ENCODE measurements around the gene CCL4. TPM values are rescaled to one million over a fixed set of nuclear protein-coding genes. Genes with fewer than 3 reads are reported as not detected.
"Not testable (repeated sequence)": the region's sequence is repeated elsewhere in the genome, so short reads cannot be mapped to it uniquely, and the experiment has no call there.

Gene CCL4
- total RNA-seq: 1 to 10 TPM; 6.5 to 6.7 TPM

DNA sequence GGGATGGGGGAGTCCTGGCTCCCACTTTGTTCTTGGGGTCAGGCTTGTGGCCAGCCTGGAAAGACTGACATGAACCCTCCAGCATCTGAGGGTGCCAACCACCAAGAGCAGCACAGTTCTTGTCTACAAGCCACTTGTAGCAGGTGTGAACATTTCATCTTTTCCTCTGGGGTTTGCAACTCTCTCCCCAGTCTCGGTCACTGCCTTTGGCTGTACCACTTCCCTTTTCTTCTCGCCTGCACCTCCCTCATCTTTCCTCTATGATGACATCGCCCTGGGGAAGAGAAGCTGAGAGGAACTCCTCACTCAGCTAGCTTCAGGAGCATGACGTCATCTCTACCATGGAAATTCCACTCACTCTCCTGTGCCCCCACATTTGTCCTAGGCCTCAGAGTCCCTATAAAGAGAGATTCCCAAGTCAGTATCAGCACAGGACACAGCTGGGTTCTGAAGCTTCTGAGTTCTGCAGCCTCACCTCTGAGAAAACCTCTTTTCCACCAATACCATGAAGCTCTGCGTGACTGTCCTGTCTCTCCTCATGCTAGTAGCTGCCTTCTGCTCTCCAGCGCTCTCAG lies at the start of gene CCL4:
Gene CCL4, plus strand, starts transcription at position 427 of the 575 bp plus-strand sequence. Its CDS starts 79 bp downstream, at position 506.
- Mint-ChIP-seq H3K27me3 (ENCODE audit: low read depth) (peaks cover 21% of the 10 kb centered on the region), H3K27ac (peak within 1 kb of the TSS; percentile 79), H3K4me1 (ENCODE audit: low read depth) (peaks cover 30% of the 10 kb centered on the region), H3K4me3 (peak within 1 kb of the TSS; percentile 70)
- ATAC-seq (peak; percentile 74), DNase-seq (peak; percentile 38)
- H3K9me3 Mint-ChIP-seq (ENCODE audit: insufficient read depth); H3K36me3 Mint-ChIP-seq (ENCODE audit: low read depth): not testable (repeated sequence)
- ChIA-PET CTCF (interaction anchor here (1.3 to 2.6 kb wide), 3 partner anchors 31 to 127 kb away, joined by 4 to 8 read pairs (median 4); no protein-coding TSS in a partner anchor), POLR2A (interaction anchor here (1.1 kb wide), 1 partner anchor 17 kb away, joined by 3 read pairs; no protein-coding TSS in a partner anchor)

DNA sequence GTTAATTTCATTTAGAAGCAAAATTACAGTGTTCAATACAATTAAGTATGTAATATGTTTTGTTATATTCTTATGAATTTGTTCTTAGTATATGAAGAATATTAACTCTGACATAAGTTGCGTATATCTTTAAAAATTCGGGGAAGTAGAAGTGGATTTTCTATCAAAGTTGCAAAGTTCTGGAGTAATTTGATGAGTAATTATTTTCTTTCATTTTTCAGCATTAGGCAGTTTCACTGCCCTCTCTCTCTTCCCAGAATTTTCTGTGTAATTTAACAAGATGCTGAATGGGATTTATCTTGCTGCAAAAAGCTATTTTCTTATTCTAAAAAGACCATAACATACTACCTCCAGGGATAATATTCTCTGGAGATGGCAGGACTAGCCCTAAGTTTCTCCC lies 48.5 kb upstream of the CCL4 start:
- H3K27me3 Mint-ChIP-seq (ENCODE audit: low read depth): peaks cover 37% of the 10 kb centered on the region
- DNase-seq (no peak), ATAC-seq (no peak)
- H3K4me1 Mint-ChIP-seq (ENCODE audit: low read depth): no peaks in the 10 kb centered on the region
- H3K9me3 Mint-ChIP-seq (ENCODE audit: insufficient read depth): peaks cover under 1% of the 10 kb centered on the region
- H3K36me3 Mint-ChIP-seq (ENCODE audit: low read depth): no peaks in the 10 kb centered on the region
- ChIA-PET CTCF (interaction anchor here (1.0 to 5.1 kb wide), 3 partner anchors 17 to 93 kb away, joined by 3 to 28 read pairs (median 3); no protein-coding TSS in a partner anchor), POLR2A (no interaction called here)
- no peak overlapping the region for H3K4me3 Mint-ChIP-seq
- H3K27ac Mint-ChIP-seq: no peak overlapping the region

DNA sequence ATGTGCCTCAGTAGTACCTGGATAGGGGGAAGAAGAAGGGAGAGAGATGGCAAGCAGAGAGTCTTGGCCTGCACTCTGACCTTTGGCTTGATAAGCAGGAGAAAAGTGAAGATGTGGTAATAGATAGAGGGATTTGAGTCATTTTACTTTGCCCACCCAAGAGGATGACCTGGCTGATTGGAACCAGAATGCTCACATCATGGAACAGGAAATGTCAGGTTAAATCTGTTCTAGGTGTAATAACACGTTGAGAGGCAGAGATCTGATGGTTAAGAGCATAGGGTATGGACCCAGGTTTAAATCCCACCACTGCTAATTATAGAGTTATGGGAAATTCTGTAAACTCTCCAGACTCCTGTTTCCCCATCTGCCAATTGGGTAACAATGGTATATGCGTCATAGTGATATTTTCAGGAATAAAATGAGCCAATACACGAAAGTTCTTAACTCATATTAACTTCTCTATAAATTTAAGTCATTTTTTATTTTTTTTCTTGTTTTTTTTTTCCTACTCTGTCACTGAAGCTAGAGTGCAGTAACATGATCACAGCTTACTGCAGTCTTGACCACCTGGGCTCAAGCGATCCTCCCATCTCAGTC lies 47.6 kb upstream of the CCL4 start:
- Mint-ChIP-seq H3K4me3 (no peak overlapping the region), H3K4me1 (ENCODE audit: low read depth) (no peaks in the 10 kb centered on the region), H3K36me3 (ENCODE audit: low read depth) (no peaks in the 10 kb centered on the region), H3K27ac (no peak overlapping the region), H3K27me3 (ENCODE audit: low read depth) (peaks cover 36% of the 10 kb centered on the region), H3K9me3 (ENCODE audit: insufficient read depth) (no peaks in the 10 kb centered on the region)
- ATAC-seq (no peak), DNase-seq (no peak)
- ChIA-PET CTCF (interaction anchor here (1.3 to 5.1 kb wide), 2 partner anchors 16 to 93 kb away, joined by 4 to 28 read pairs; no protein-coding TSS in a partner anchor), POLR2A (no interaction called here)

DNA sequence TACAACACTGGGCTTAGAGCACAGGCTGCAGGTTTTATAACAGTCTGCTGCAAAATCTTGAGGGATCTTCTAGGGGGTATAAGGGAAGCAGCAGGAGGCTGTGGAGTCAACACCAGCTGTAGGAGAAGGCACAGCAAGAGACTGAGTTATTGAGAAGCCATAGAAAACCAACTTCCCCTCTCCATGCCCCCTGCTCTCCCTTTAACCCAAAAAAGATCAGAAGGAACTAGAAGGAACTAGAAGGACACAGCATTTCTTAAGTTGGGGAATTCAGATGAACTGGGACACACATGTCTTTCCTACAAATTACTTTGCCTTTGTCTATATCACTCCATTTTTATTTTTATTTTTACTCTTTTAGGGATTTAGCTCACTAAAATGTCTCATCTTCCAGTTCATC lies 45.7 kb upstream of the CCL4 start:
- Mint-ChIP-seq H3K27ac (no peak overlapping the region), H3K4me1 (ENCODE audit: low read depth) (no peaks in the 10 kb centered on the region), H3K4me3 (no peak overlapping the region), H3K27me3 (ENCODE audit: low read depth) (peaks cover 23% of the 10 kb centered on the region), H3K9me3 (ENCODE audit: insufficient read depth) (no peaks in the 10 kb centered on the region), H3K36me3 (ENCODE audit: low read depth) (no peaks in the 10 kb centered on the region)
- DNase-seq (no peak), ATAC-seq (no peak)
- POLR2A ChIA-PET: no interaction called here
- CTCF ChIA-PET: interaction anchor here (0.6 to 5.1 kb wide), 2 partner anchors 15 to 353 kb away, joined by 3 to 28 read pairs; no protein-coding TSS in a partner anchor

DNA sequence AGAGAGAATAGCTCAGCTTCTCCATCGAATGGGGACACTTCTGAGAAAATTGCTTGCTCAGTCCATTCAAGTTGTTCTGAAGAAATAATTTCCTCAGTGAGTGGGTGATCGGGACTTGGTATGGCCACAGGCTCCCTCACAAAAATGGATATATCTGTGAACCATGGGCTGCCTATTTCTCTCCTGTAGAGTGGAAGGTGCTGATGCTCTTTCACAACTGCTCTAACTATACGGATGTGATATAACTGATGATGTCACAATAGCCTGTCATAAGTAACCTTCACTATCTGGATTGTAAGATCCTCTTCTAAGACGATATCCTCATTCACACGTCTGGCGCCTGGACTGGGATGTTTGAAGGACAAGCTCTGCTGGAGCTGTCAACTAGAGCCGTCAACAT lies 44.2 kb upstream of the CCL4 start:
- DNase-seq (no peak), ATAC-seq (no peak)
- Mint-ChIP-seq H3K36me3 (ENCODE audit: low read depth) (no peaks in the 10 kb centered on the region), H3K9me3 (ENCODE audit: insufficient read depth) (no peaks in the 10 kb centered on the region), H3K27me3 (ENCODE audit: low read depth) (peaks cover 17% of the 10 kb centered on the region), H3K4me1 (ENCODE audit: low read depth) (no peaks in the 10 kb centered on the region), H3K27ac (no peak overlapping the region), H3K4me3 (no peak overlapping the region)
- CTCF ChIA-PET: interaction anchor here (5.1 kb wide), 1 partner anchor 13 kb away, joined by 28 read pairs; no protein-coding TSS in a partner anchor
- POLR2A ChIA-PET: interaction anchor here (1.1 kb wide), 1 partner anchor 27 kb away, joined by 3 read pairs; no protein-coding TSS in a partner anchor

DNA sequence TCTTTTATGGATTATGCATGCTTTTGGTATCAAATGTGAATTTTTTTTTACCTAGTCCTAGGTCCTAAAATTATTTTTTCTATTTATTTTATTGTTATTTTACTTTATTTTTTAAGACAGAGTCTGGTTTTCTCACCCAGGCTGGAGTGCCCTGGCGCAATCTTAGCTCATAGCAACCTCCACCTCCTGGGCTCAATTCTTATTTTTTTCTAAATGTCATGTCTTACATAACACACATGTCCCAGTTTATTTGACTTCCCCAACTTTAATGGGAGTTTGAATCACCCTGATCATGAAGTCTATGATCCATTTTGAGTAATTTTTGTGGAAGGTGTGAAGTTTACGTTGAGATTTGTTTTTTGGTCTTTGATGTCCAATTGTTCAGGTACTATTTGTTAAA lies 42.8 kb upstream of the CCL4 start:
- ChIA-PET POLR2A (no interaction called here), CTCF (interaction anchor here (2.2 kb wide), 1 partner anchor 11 kb away, joined by 12 read pairs; no protein-coding TSS in a partner anchor)
- Mint-ChIP-seq H3K27ac (no peak overlapping the region), H3K27me3 (ENCODE audit: low read depth) (peaks cover 14% of the 10 kb centered on the region), H3K9me3 (ENCODE audit: insufficient read depth) (no peaks in the 10 kb centered on the region), H3K4me3 (no peak overlapping the region), H3K36me3 (ENCODE audit: low read depth) (no peaks in the 10 kb centered on the region), H3K4me1 (ENCODE audit: low read depth) (peaks cover 1% of the 10 kb centered on the region)
- DNase-seq: no peak
- ATAC-seq: no peak

DNA sequence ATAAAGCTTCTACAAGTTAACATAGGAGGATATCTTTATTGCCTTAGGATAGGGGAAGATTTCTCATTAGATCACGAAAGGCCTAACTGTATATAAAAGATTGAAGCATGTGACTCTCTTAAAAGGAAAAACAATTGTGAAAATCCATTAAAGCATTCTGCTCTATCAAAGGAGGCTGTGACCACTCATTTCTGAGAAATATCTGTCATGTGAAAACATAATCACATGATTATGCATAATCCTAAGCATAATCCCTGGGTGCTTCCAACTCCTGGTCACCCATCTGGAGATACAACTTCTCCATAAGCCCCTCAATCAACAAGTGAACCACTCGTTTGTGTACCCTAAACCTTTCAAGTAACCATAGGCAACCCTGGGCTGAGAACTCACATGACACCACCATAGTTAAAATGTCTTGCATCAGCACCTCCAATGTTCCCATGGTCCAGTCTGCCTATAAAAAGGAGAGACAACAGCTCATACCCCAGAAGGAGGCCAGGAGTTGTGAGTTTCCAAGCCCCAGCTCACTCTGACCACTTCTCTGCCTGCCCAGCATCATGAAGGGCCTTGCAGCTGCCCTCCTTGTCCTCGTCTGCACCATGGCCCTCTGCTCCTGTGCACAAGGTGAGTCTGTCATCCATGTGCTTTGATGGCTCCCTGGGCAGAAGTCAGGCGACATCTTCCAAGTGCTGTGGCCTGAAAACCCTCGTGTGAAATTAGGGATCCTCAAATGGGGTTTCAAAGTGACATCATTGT lies 39.7 kb upstream of the CCL4 start, which contains the start of gene CCL18:
Gene CCL18, plus strand, starts transcription at position 487 of the 756 bp plus-strand sequence. Its CDS starts 71 bp downstream, at position 558.
- POLR2A ChIA-PET: no interaction called here
- no peak for DNase-seq
- CTCF ChIA-PET: interaction anchor here (1.5 to 2.6 kb wide), 3 partner anchors 9 to 85 kb away, joined by 4 to 8 read pairs (median 7); no protein-coding TSS in a partner anchor
- Mint-ChIP-seq H3K36me3 (ENCODE audit: low read depth) (no peaks in the 10 kb centered on the region), H3K4me3 (no peak within 1 kb of the TSS), H3K27ac (no peak within 1 kb of the TSS), H3K4me1 (ENCODE audit: low read depth) (peaks cover 14% of the 10 kb centered on the region), H3K27me3 (ENCODE audit: low read depth) (peaks cover 10% of the 10 kb centered on the region), H3K9me3 (ENCODE audit: insufficient read depth) (no peaks in the 10 kb centered on the region)
- no peak for ATAC-seq

DNA sequence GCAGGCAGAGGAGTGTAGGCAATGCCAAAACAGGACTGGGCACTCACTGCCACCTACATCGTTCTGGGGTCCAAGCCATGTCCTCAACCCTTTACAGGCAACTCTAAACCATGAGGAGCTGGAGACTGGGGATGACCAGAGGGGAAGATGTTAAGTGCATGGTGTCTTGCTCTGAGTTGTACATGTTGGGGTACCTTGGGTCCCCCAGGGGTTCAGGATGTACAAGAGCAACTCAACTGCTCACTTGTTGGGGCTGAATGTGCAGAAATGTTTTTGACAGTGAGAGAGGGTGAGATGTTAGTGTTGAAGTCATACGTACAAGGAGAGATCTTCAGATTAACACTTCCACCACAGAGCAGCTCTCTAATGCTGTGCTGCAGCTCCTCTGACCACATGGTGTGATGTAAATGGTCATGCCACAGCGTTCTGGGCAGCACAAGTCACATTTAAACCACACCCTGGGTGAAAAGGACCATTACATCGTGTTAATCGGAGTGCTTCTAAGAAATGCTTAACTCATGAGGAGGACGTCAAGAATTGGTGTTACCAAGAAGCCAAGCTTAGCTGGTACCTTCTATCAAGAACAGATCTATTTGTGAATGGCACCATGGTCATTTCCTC lies 37.2 kb upstream of the CCL4 start:
- peak overlapping the region; percentile 74 for H3K27ac Mint-ChIP-seq
- CTCF ChIA-PET: interaction anchor here (1.0 to 5.5 kb wide), 3 partner anchors 90 to 302 kb away, joined by 3 to 22 read pairs (median 8); no protein-coding TSS in a partner anchor

DNA sequence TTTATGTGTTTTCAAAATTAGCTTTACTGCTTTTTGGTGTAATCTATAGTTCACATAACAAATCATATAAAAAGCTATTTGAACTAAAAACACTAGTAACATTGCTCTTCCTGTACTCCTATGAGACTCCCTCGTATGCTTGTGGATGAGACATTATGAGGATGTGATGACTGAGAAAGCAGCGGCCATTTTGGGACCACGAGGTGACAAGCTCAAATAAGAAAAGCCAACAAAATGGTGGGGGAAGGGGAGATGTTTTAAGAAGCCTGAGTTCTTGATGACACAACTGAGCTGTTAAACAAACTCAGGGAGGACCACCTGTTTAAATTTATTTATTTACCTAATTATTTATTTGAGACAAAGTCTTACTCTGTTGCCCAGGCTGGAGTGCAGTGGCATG lies 35.1 kb upstream of the CCL4 start:
- Mint-ChIP-seq H3K27ac (no peak overlapping the region), H3K36me3 (ENCODE audit: low read depth) (no peaks in the 10 kb centered on the region)

More for the DNA sequence above, 37.2 kb upstream of the CCL4 start:
- POLR2A ChIA-PET: interaction anchor here (1.0 to 2.2 kb wide), 4 partner anchors 10 to 307 kb away, joined by 3 to 11 read pairs (median 4); partner anchors contain the start of gene CCL3
- peak; percentile 85 for ATAC-seq
- H3K9me3 Mint-ChIP-seq (ENCODE audit: insufficient read depth): no peaks in the 10 kb centered on the region
- H3K27me3 Mint-ChIP-seq (ENCODE audit: low read depth): peaks cover 6% of the 10 kb centered on the region
- H3K36me3 Mint-ChIP-seq (ENCODE audit: low read depth): no peaks in the 10 kb centered on the region
- DNase-seq: peak; percentile 64
- H3K4me1 Mint-ChIP-seq (ENCODE audit: low read depth): peaks cover 16% of the 10 kb centered on the region
- no peak overlapping the region for H3K4me3 Mint-ChIP-seq

DNA sequence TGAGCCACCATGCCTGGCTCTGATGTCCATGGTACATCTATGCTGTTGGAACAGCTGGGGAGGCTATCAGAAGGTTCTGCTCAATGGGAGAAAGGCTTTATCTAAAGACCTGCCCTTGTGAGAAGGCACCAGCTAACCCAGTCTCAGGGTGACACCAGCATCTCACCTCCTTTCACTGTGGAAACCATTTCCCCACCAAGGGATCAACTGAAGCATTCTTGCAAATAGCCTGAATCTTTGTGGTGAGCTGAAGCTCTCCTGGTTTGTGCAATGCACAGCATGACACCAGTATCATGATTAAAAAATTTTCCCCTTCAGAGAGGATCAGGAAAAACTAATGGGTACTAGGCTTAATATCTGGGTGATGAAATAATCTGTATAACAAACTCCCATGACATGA lies 34.5 kb upstream of the CCL4 start:
- DNase-seq (no peak), ATAC-seq (no peak)
- no peaks in the 10 kb centered on the region for H3K36me3 Mint-ChIP-seq (ENCODE audit: low read depth)
- H3K27me3 Mint-ChIP-seq (ENCODE audit: low read depth): peaks cover 9% of the 10 kb centered on the region
- no peaks in the 10 kb centered on the region for H3K9me3 Mint-ChIP-seq (ENCODE audit: insufficient read depth)
- ChIA-PET POLR2A (interaction anchor here (0.6 kb wide), 2 partner anchors 189 to 530 kb away, joined by 3 read pairs; partner anchors contain the start of gene CCL5), CTCF (interaction anchor here (0.7 to 11.3 kb wide), 3 partner anchors 79 to 154 kb away, joined by 3 to 105 read pairs (median 22); no protein-coding TSS in a partner anchor)
- no peak overlapping the region for H3K4me3 Mint-ChIP-seq
- no peak overlapping the region for H3K27ac Mint-ChIP-seq
- peaks cover 32% of the 10 kb centered on the region for H3K4me1 Mint-ChIP-seq (ENCODE audit: low read depth)

More for the DNA sequence above, 35.1 kb upstream of the CCL4 start:
- POLR2A ChIA-PET: no interaction called here
- Mint-ChIP-seq H3K4me1 (ENCODE audit: low read depth) (peaks cover 29% of the 10 kb centered on the region), H3K27me3 (ENCODE audit: low read depth) (peaks cover 9% of the 10 kb centered on the region), H3K9me3 (ENCODE audit: insufficient read depth) (no peaks in the 10 kb centered on the region), H3K4me3 (no peak overlapping the region)
- CTCF ChIA-PET: interaction anchor here (0.7 to 11.3 kb wide), 4 partner anchors 75 to 154 kb away, joined by 3 to 105 read pairs (median 12); no protein-coding TSS in a partner anchor
- no peak for DNase-seq
- ATAC-seq: no peak

DNA sequence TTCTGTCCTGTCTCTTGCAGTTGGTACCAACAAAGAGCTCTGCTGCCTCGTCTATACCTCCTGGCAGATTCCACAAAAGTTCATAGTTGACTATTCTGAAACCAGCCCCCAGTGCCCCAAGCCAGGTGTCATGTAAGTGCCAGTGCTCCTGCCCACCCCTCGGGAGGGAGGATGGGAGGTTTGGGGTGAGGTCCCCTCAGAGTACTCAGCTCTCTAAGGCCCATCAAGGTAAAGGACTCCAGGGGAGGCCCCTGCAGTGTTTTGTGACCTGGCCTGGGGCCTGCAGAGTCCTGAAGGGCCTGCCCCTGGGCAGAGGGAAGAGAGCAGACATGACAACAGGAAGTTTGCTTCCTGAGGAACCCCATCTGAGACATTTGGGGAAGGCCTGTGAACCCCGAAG lies 33.2 kb upstream of the CCL4 start:
- no peak overlapping the region for H3K27ac Mint-ChIP-seq
- ChIA-PET POLR2A (no interaction called here), CTCF (interaction anchor here (0.7 to 11.3 kb wide), 8 partner anchors 11 to 222 kb away, joined by 3 to 105 read pairs (median 18); partner anchors contain the start of gene CCL16)
- H3K27me3 Mint-ChIP-seq (ENCODE audit: low read depth): peaks cover 7% of the 10 kb centered on the region
- no peaks in the 10 kb centered on the region for H3K36me3 Mint-ChIP-seq (ENCODE audit: low read depth)
- ATAC-seq (no peak), DNase-seq (no peak)
- no peak overlapping the region for H3K4me3 Mint-ChIP-seq
- peaks cover 36% of the 10 kb centered on the region for H3K4me1 Mint-ChIP-seq (ENCODE audit: low read depth)
- H3K9me3 Mint-ChIP-seq (ENCODE audit: insufficient read depth): no peaks in the 10 kb centered on the region
